ENCODE measurements around the gene ZNF275.

Gene ZNF275

GRCh38 chrX:153396320-153397195, 62.6 kb downstream of the ZNF275 start:
- ATAC-seq: no peak

More at GRCh38 chrX:153396320-153397195, 62.6 kb downstream of the ZNF275 start:
- no peak for TF ChIP-seq CSDC2 (CRISPR knock-in tag; IDR thresholded peaks at IDR 0.05)
- TF ChIP-seq TSHZ2 (CRISPR knock-in tag; IDR thresholded peaks at IDR 0.05): no peak
- no peak for TF ChIP-seq TCF4 (CRISPR knock-in tag; IDR thresholded peaks at IDR 0.05; ENCODE audit: borderline replicate concordance)
- no peak for TF ChIP-seq SNAI2 (CRISPR knock-in tag; IDR thresholded peaks at IDR 0.05)
- TF ChIP-seq ZFP30 (CRISPR knock-in tag; IDR thresholded peaks at IDR 0.05): no peak
- no peak for TF ChIP-seq CSRNP3 (CRISPR knock-in tag; IDR thresholded peaks at IDR 0.05)
- TF ChIP-seq BACH2 (CRISPR knock-in tag; IDR thresholded peaks at IDR 0.05; ENCODE audit: borderline replicate concordance): no peak
- no peak for TF ChIP-seq ESRRG (CRISPR knock-in tag; IDR thresholded peaks at IDR 0.05)
- no peak for TF ChIP-seq GLIS3 (CRISPR knock-in tag; IDR thresholded peaks at IDR 0.05)
- no peak for TF ChIP-seq OSR1 (CRISPR knock-in tag; IDR thresholded peaks at IDR 0.05)
- TF ChIP-seq ZNF70 (CRISPR knock-in tag; IDR thresholded peaks at IDR 0.05): no peak
- TF ChIP-seq PATZ1 (CRISPR knock-in tag; IDR thresholded peaks at IDR 0.05; ENCODE audit: borderline replicate concordance): no peak
- TF ChIP-seq ZNF565 (CRISPR knock-in tag; conservative IDR thresholded peaks at IDR 0.05; ENCODE audit: low read depth): no peak
- TF ChIP-seq CREB5 (CRISPR knock-in tag; IDR thresholded peaks at IDR 0.05; ENCODE audit: low read depth): no peak
- TF ChIP-seq RARB (CRISPR knock-in tag; IDR thresholded peaks at IDR 0.05): no peak
- no peak for TF ChIP-seq POU6F1 (CRISPR knock-in tag; IDR thresholded peaks at IDR 0.05; ENCODE audit: borderline replicate concordance, low read depth)
- no peak for TF ChIP-seq TOX (CRISPR knock-in tag; IDR thresholded peaks at IDR 0.05; ENCODE audit: borderline replicate concordance)
- TF ChIP-seq ISL1 (CRISPR knock-in tag; IDR thresholded peaks at IDR 0.05): no peak
- TF ChIP-seq PPARA (CRISPR knock-in tag; IDR thresholded peaks at IDR 0.05; ENCODE audit: borderline replicate concordance): no peak
- TF ChIP-seq ZC3H10 (CRISPR knock-in tag; IDR thresholded peaks at IDR 0.05): no peak
